K562 (cell line): Measurements from ENCODE around the gene PCDHA3. TPM values are rescaled to one million over a fixed set of nuclear protein-coding genes. Genes with fewer than 3 reads are reported as not detected.

Source experiments
- ATAC-seq: fragments of 200-7000 bp; cut with Tn5 transposase; 3 replicates; pipeline ENCODE4 v1.9.1; 2020; ENCODE audit warnings: moderate library complexity
- BruUV-seq: library from RNA; stranded (reverse); fragments of 400-500 nt; replicated peaks from 2 replicates; lab custom pipeline; 2021; lab: Mats Ljungman, UMichigan
- CTCF ChIA-PET: fragments of 300-600 bp; formaldehyde crosslinking; extraction: SDS; loops from one replicate; lab custom pipeline; 2021; ENCODE audit warnings: low intra/inter-chr PET ratio; lab: Yijun Ruan, JAX
- POLR2A ChIA-PET: fragments of 300-600, 350-650 bp; sonication (Branson Sonifier 250); formaldehyde crosslinking; extraction: SDS; loops from one replicate; lab custom pipeline; 2021; ENCODE audit warnings: antibody characterized with exemption, inconsistent platforms; lab: Yijun Ruan, JAX
- DNase-seq, 4 experiments: peaks; one replicate each; pipeline versions ENCODE4 v3.0.0 to v3.0.0-alpha.2; 2011 to 2018; ENCODE audit warnings: low spot score in 3 of 4, mixed read lengths in 3 of 4; ENCODE audit errors: extremely low read depth in 1 of 4
- FAIRE-seq: peaks from 2 replicates; lab custom pipeline; 2011; peaks lifted over from hg19 to GRCh38; lab: Jason Lieb, UNC
- H2AFZ ChIP-seq: 2 replicates; pipeline ENCODE4 v1.6.0; 2011; ENCODE audit warnings: low read depth, low read length, control low read depth, inconsistent platforms
- H3K27ac ChIP-seq: fragments of 200-600 bp; 3 replicates; pipeline ENCODE4 v1.8.0; 2011; ENCODE audit warnings: low read depth, mild to moderate bottlenecking, control low read depth, inconsistent platforms, low read length, moderate library complexity, mixed read lengths; ENCODE audit errors: extremely low read depth
- H3K27me3 ChIP-seq, 2 experiments: fragments of 300-600 bp in 1 of 2; 2 replicates in 1 of 2; 3 replicates in 1 of 2; pipeline versions ENCODE4 v1.6.0 to v1.8.0; 2011; ENCODE audit warnings: inconsistent platforms in 2 of 2, low read length in 2 of 2, mild to moderate bottlenecking in 1 of 2, mixed read lengths in 1 of 2, moderate library complexity in 1 of 2; ENCODE audit not compliant: control insufficient read depth in 2 of 2, insufficient read depth in 2 of 2
- H3K36me3 ChIP-seq: fragments of 300-600 bp; 3 replicates; pipeline ENCODE4 v1.8.0; 2011; ENCODE audit warnings: mild to moderate bottlenecking, low read length, inconsistent platforms; ENCODE audit not compliant: control insufficient read depth, insufficient read depth
- H3K4me1 ChIP-seq, 2 experiments: fragments of 200-600 bp in 1 of 2; replicated peaks in 1 of 2; 2 replicates in 1 of 2; 3 replicates in 1 of 2; pipeline versions ENCODE4 v1.5.1 to v1.8.0; 2011; ENCODE audit warnings: inconsistent platforms in 2 of 2, low read length in 2 of 2, mild to moderate bottlenecking in 1 of 2, mixed read lengths in 1 of 2, moderate library complexity in 1 of 2; ENCODE audit not compliant: control insufficient read depth in 2 of 2, insufficient read depth in 2 of 2
- H3K4me2 ChIP-seq: 2 replicates; pipeline ENCODE4 v1.6.1; 2011; ENCODE audit warnings: low read length, control low read depth, inconsistent platforms, mixed read lengths; ENCODE audit not compliant: insufficient read depth
- H3K4me3 ChIP-seq: fragments of 200-600 bp; sonication (generic), shearing (Covaris generic); 2 replicates; pipeline ENCODE4 v1.5.1; 2016; ENCODE audit warnings: control low read depth, inconsistent platforms
- H3K79me2 ChIP-seq: fragments of 200-600 bp; 3 replicates; pipeline ENCODE4 v1.8.0; 2011; ENCODE audit warnings: low read length, inconsistent platforms; ENCODE audit not compliant: control insufficient read depth, insufficient read depth
- H3K9ac ChIP-seq, 2 experiments: 2 replicates each; pipeline versions ENCODE4 v1.6.0 to v1.6.1; 2011; ENCODE audit warnings: low read depth in 2 of 2, low read length in 2 of 2, control low read depth in 1 of 2, inconsistent platforms in 1 of 2, mild to moderate bottlenecking in 1 of 2, mixed read lengths in 1 of 2; ENCODE audit not compliant: insufficient read depth in 1 of 2
- H3K9me1 ChIP-seq: one replicate; pipeline ENCODE4 v1.6.0; 2011; ENCODE audit warnings: inconsistent platforms, mild to moderate bottlenecking, low read length, moderate library complexity; ENCODE audit not compliant: control insufficient read depth, insufficient read depth
- H3K9me3 ChIP-seq: replicated peaks from 2 replicates; pipeline ENCODE4 v1.5.1; 2011; ENCODE audit warnings: low read depth, low read length, inconsistent platforms; ENCODE audit not compliant: control insufficient read depth, insufficient read depth
- H4K20me1 ChIP-seq: replicated peaks from 2 replicates; pipeline ENCODE4 v1.6.1; 2011; ENCODE audit warnings: low read length, inconsistent platforms, mixed read lengths; ENCODE audit not compliant: control insufficient read depth, insufficient read depth
- ATF6 ChIP-seq: sonication (generic); formaldehyde crosslinking; IDR thresholded peaks from 2 replicates; pipeline ENCODE4 v1.4.0; 2020; ENCODE audit warnings: mild to moderate bottlenecking, missing genetic modification reagents
- CEBPG ChIP-seq, 3 experiments: fragments of 200-800 bp in 1 of 3; sonication (Bioruptor generic) in 1 of 3; sonication (generic) in 1 of 3; formaldehyde crosslinking in 1 of 3; IDR thresholded peaks in 2 of 3; conservative IDR thresholded peaks in 1 of 3; 2 replicates each; pipeline versions ENCODE4 v1.6.1 to v1.8.0; 2016 to 2022; ENCODE audit warnings: missing compliant biosample characterization in 2 of 3, missing genetic modification characterization in 2 of 3, mild to moderate bottlenecking in 1 of 3, missing genetic modification reagents in 1 of 3
- CREB1 ChIP-seq, 2 experiments: sonication (generic) in 1 of 2; formaldehyde crosslinking in 1 of 2; IDR thresholded peaks; 2 replicates each; pipeline versions ENCODE4 v1.6.1 to v1.8.0; 2012 to 2022; ENCODE audit warnings: inconsistent platforms in 1 of 2, mild to moderate bottlenecking in 1 of 2, missing genetic modification reagents in 1 of 2, moderate library complexity in 1 of 2
- ESRRA ChIP-seq: fragments of 450-650 bp; IDR thresholded peaks from 2 replicates; pipeline ENCODE4 v1.6.1; 2014; ENCODE audit warnings: low read depth, mild to moderate bottlenecking, moderate library complexity, borderline replicate concordance
- HMG20A ChIP-seq: fragments of 450-650 bp; formaldehyde crosslinking; conservative IDR thresholded peaks from 2 replicates; pipeline ENCODE4 v1.4.0; 2020; ENCODE audit warnings: mild to moderate bottlenecking, mixed read lengths
- HMGN3 ChIP-seq: IDR thresholded peaks from 2 replicates; pipeline ENCODE4 v1.6.1; 2011; ENCODE audit warnings: borderline replicate concordance, low read depth, mild to moderate bottlenecking, mixed read lengths, low read length; ENCODE audit not compliant: insufficient read length; ENCODE audit errors: extremely low read depth
- HNRNPUL1 ChIP-seq: fragments of 200-400 bp; formaldehyde crosslinking; IDR thresholded peaks from 2 replicates; pipeline ENCODE4 v1.6.1; 2017; ENCODE audit warnings: low read length
- ILF3 ChIP-seq: fragments of 450-650 bp; IDR thresholded peaks from 2 replicates; pipeline ENCODE4 v1.6.1; 2018; ENCODE audit warnings: antibody characterized with exemption, mild to moderate bottlenecking, moderate library complexity, borderline replicate concordance
- IRF1 ChIP-seq: sonication (generic); formaldehyde crosslinking; IDR thresholded peaks from 2 replicates; pipeline ENCODE4 v1.8.0; 2022; ENCODE audit warnings: missing genetic modification reagents, mild to moderate bottlenecking, borderline replicate concordance
- KDM1A ChIP-seq, 2 experiments: fragments of 450-650 bp; IDR thresholded peaks; 2 replicates each; pipeline ENCODE4 v1.6.1; 2016; ENCODE audit warnings: mild to moderate bottlenecking in 2 of 2
- MTA3 ChIP-seq: fragments of 450-650 bp; formaldehyde crosslinking; IDR thresholded peaks from 2 replicates; pipeline ENCODE4 v1.6.1; 2017; ENCODE audit warnings: mild to moderate bottlenecking, borderline replicate concordance
- NELFE ChIP-seq: IDR thresholded peaks from 2 replicates; pipeline ENCODE4 v1.6.1; 2011; ENCODE audit warnings: mild to moderate bottlenecking; ENCODE audit not compliant: insufficient read depth, insufficient read length
- POLR2A ChIP-seq: fragments of 450-650 bp; conservative IDR thresholded peaks from 2 replicates; pipeline ENCODE4 v1.6.1; 2016
- RNF219 ChIP-seq: fragments of 250-450 bp; sonication (Bioruptor Pico); IDR thresholded peaks from 2 replicates; pipeline ENCODE4 v1.5.0; 2022; ENCODE audit warnings: mild to moderate bottlenecking
- SP1 ChIP-seq: sonication (generic); formaldehyde crosslinking; IDR thresholded peaks from 2 replicates; pipeline ENCODE4 v1.8.1; 2022; ENCODE audit warnings: mild to moderate bottlenecking, missing genetic modification reagents
- STAT5B ChIP-seq: fragments of 250-450 bp; sonication (Bioruptor Pico); IDR thresholded peaks from 2 replicates; pipeline ENCODE4 v1.8.0; 2021; ENCODE audit warnings: mild to moderate bottlenecking, inconsistent platforms
- ZNF436 ChIP-seq: fragments of 250-450, 450-650 bp; sonication (Bioruptor Pico); formaldehyde crosslinking; IDR thresholded peaks from 2 replicates; pipeline ENCODE4 v1.7.0; 2020; ENCODE audit warnings: mild to moderate bottlenecking
- ZNF584 ChIP-seq: fragments of 200-800 bp; sonication (Bioruptor generic); IDR thresholded peaks from 2 replicates; pipeline ENCODE4 v1.6.1; 2016; ENCODE audit warnings: low read depth, mild to moderate bottlenecking, missing genetic modification characterization, missing compliant biosample characterization
- WGBS: fragments of 100-300 bp; shearing (Covaris generic); methylation state at CpG from one replicate; pipeline ENCODE4 v1.1.6; 2016; ENCODE audit warnings: low coverage, mixed read lengths; ENCODE audit not compliant: insufficient coverage; ENCODE audit errors: missing lambda C conversion rate; 5-methylcytosine and 5-hydroxymethylcytosine counted together
- in situ Hi-C: fragments of 300-500 bp; cut with MboI; formaldehyde crosslinking; loops from 4 replicates; pipeline ENCODE4 v1.15.0; 2018; ENCODE audit warnings: inconsistent platforms, mixed read lengths
- intact Hi-C: fragments of 100-400 bp; cut with micrococcal nuclease; formaldehyde crosslinking; loops from 2 replicates; pipeline ENCODE4 v1.14.2; 2022
- polyA plus RNA-seq, 8 experiments: library from polyadenylated mRNA; depleted of rRNA in 4 of 8; stranded (reverse) in 5 of 8; unstranded in 3 of 8; fragments of >200 nt; fragmentation: Nextera tagmentation in 2 of 8; fragmentation: Illumina TruSeq in 1 of 8; extraction: Ambion mirVana in 2 of 8; extraction: Trizol in 1 of 8; gene quantifications; 2 replicates each; pipeline versions ENCODE4 v1.2.1 to v1.2.3, GENCODE V29; 2011 to 2014; ENCODE audit warnings: inconsistent platforms in 1 of 8, missing spikeins in 1 of 8
- total RNA-seq, 7 experiments: library from RNA; depleted of rRNA in 6 of 7; stranded (reverse); fragments of >200 nt in 6 of 7; fragmentation: Illumina TruSeq in 2 of 7; extraction: Trizol in 2 of 7; gene quantifications; 2 replicates each; pipeline versions ENCODE4 v1.2.1 to v1.2.3, GENCODE V29; 2011 to 2021; ENCODE audit warnings: low replicate concordance in 1 of 7

Gene PCDHA3
- total and polyA plus RNA-seq, 9 of the 15 experiments (the other 6 are each of a cell fraction or from before 2014, with no cell fraction given): not detected

GRCh38 chr5:140796718-140797095 is 4.2 kb upstream of the PCDHA3 start:
- 32% methylated on average over 31 of the region's 39 CpGs for WGBS
- no peaks in the 10 kb centered on the region for H3K9me1 ChIP-seq
- H3K36me3 ChIP-seq: no peaks in the 10 kb centered on the region
- DNase-seq: no peak
- H3K4me2 ChIP-seq: no peak overlapping the region
- POLR2A ChIA-PET: no interaction called here
- TF ChIP-seq ILF3 (no peak), HMG20A (CRISPR knock-in tag) (no peak), POLR2A (no peak), ZNF436 (CRISPR knock-in tag) (no peak), ATF6 (CRISPR knock-in tag) (no peak), ZNF584 (CRISPR knock-in tag) (no peak), CEBPG (CRISPR knock-in tag; IDR thresholded peaks at IDR 0.05) (no peak), CEBPG (tag; conservative IDR thresholded peaks at IDR 0.05 in 1 of 2, IDR thresholded peaks at IDR 0.05 in 1 of 2) (no peak), CREB1 (IDR thresholded peaks at IDR 0.05) (no peak), CREB1 (CRISPR knock-in tag; IDR thresholded peaks at IDR 0.05) (no peak), HNRNPUL1 (no peak), HMGN3 (no peak), MTA3 (no peak), KDM1A (IDR thresholded peaks at IDR 0.05) (no peak), STAT5B (CRISPR knock-in tag) (no peak), NELFE (no peak), RNF219 (no peak), IRF1 (CRISPR knock-in tag) (no peak), ESRRA (no peak), SP1 (CRISPR knock-in tag) (no peak)
- TF ChIP-seq, all 486 proteins: peak for 0
- no peak for ATAC-seq
- Histone ChIP-seq H3K4me3 (no peak overlapping the region), H2AFZ (no peak overlapping the region), H3K27ac (no peak overlapping the region), H3K4me1 (no peaks in the 10 kb centered on the region; a peak in 1 of 5 replicates), H3K27me3 (no peaks in the 10 kb centered on the region), H3K9me3 (no peaks in the 10 kb centered on the region), H3K79me2 (no peaks in the 10 kb centered on the region), H4K20me1 (no peaks in the 10 kb centered on the region), H3K9ac (no peak overlapping the region)
- in situ Hi-C loops: no loop called here
- no TSS peak for BruUV-seq
- CTCF ChIA-PET: no interaction called here
- no peak for FAIRE-seq
- intact Hi-C loops: no loop called here
